Activated CD4-positive, alpha-beta T cell treated with anti-CD3 and anti-CD28 coated beads, Interleukin-2, amount 10 ng/mL, durations not matched to agents 7 days and 5 days (primary cell): ENCODE measurements around the gene TMCC1. TPM values are rescaled to one million over a fixed set of nuclear protein-coding genes. Genes with fewer than 3 reads are reported as not detected.
A peak's percentile ranks its signal among the peaks of the same experiment; 100 is the strongest.

Source experiments
- CTCF ChIA-PET: fragments of 350-600 bp; sonication (Branson Sonifier 250); formaldehyde crosslinking; loops from one replicate; lab custom pipeline; 2021; ENCODE audit warnings: antibody characterized with exemption; lab: Charles Lee
- POLR2A ChIA-PET: fragments of 350-600 bp; sonication (Branson Sonifier 250); formaldehyde crosslinking; loops from one replicate; lab custom pipeline; 2021; ENCODE audit warnings: antibody characterized with exemption; lab: Charles Lee
- DNase-seq: peaks from one replicate; pipeline ENCODE4 v3.0.0-alpha.2; 2020
- H3K27ac Mint-ChIP-seq: one replicate; pipeline ENCODE4 v1.8.0; 2021; ENCODE audit warnings: mild to moderate bottlenecking, moderate library complexity, mixed read lengths
- H3K27me3 Mint-ChIP-seq: one replicate; pipeline ENCODE4 v1.8.0; 2021; ENCODE audit warnings: mixed read lengths
- H3K36me3 Mint-ChIP-seq: one replicate; pipeline ENCODE4 v1.8.0; 2021; ENCODE audit warnings: low read depth, mixed read lengths
- H3K4me1 Mint-ChIP-seq: one replicate; pipeline ENCODE4 v1.8.0; 2021; ENCODE audit warnings: mixed read lengths
- H3K4me3 Mint-ChIP-seq: one replicate; pipeline ENCODE4 v1.8.0; 2021; ENCODE audit warnings: mild to moderate bottlenecking, moderate library complexity, mixed read lengths
- H3K9me3 Mint-ChIP-seq: one replicate; pipeline ENCODE4 v1.8.0; 2021; ENCODE audit warnings: mixed read lengths
- total RNA-seq, 2 experiments: library from RNA; stranded (reverse); gene quantifications; one replicate each; pipeline ENCODE4 v1.2.3, GENCODE V29; 2021

Gene TMCC1
- total RNA-seq, 2 experiments from 2014 or later = 14.9 to 18.7 TPM

GRCh38 chr3:129633751-129634481 is 259.6 kb downstream of the TMCC1 start:
- H3K27me3 Mint-ChIP-seq = peaks cover 12% of the 10 kb centered on the region
- POLR2A ChIA-PET = no interaction called here
- H3K4me3 Mint-ChIP-seq = no peak overlapping the region
- H3K4me1 Mint-ChIP-seq = no peaks in the 10 kb centered on the region
- H3K36me3 Mint-ChIP-seq = no peaks in the 10 kb centered on the region
- DNase-seq = no peak
- CTCF ChIA-PET = interaction anchor here (0.6 to 1.2 kb wide), 2 partner anchors 38 to 192 kb away, joined by 3 read pairs; no protein-coding TSS in a partner anchor
- no peak overlapping the region for H3K27ac Mint-ChIP-seq
- H3K9me3 Mint-ChIP-seq = no peaks in the 10 kb centered on the region

GRCh38 chr3:129632977-129633376 is 260.5 kb downstream of the TMCC1 start:
- H3K27ac Mint-ChIP-seq = no peak overlapping the region
- no peak for DNase-seq
- peaks cover 15% of the 10 kb centered on the region for H3K27me3 Mint-ChIP-seq
- peaks cover 3% of the 10 kb centered on the region for H3K4me1 Mint-ChIP-seq
- CTCF ChIA-PET = no interaction called here
- POLR2A ChIA-PET = no interaction called here
- no peak overlapping the region for H3K4me3 Mint-ChIP-seq
- H3K9me3 Mint-ChIP-seq = no peaks in the 10 kb centered on the region
- no peaks in the 10 kb centered on the region for H3K36me3 Mint-ChIP-seq

- no peak overlapping the region for H3K4me3 Mint-ChIP-seq
- H3K9me3 Mint-ChIP-seq = no peaks in the 10 kb centered on the region
Observed at GRCh38 chr3:129632556-129632955, 261.0 kb downstream of the TMCC1 start.

GRCh38 chr3:129632056-129632455 is 261.5 kb downstream of the TMCC1 start:
- H3K36me3 Mint-ChIP-seq = no peaks in the 10 kb centered on the region
- no peak for DNase-seq
- H3K4me3 Mint-ChIP-seq = no peak overlapping the region
- H3K4me1 Mint-ChIP-seq = peaks cover 12% of the 10 kb centered on the region
- ChIA-PET POLR2A (no interaction called here), CTCF (no interaction called here)
- H3K27ac Mint-ChIP-seq = no peak overlapping the region
- no peaks in the 10 kb centered on the region for H3K9me3 Mint-ChIP-seq
- H3K27me3 Mint-ChIP-seq = peaks cover 20% of the 10 kb centered on the region

More at GRCh38 chr3:129632556-129632955, 261.0 kb downstream of the TMCC1 start:
- Mint-ChIP-seq H3K36me3 (no peaks in the 10 kb centered on the region), H3K4me1 (peaks cover 7% of the 10 kb centered on the region), H3K27ac (no peak overlapping the region), H3K27me3 (peaks cover 19% of the 10 kb centered on the region)
- ChIA-PET CTCF (no interaction called here), POLR2A (no interaction called here)
- DNase-seq = no peak

GRCh38 chr3:129629011-129629410 is 264.5 kb downstream of the TMCC1 start:
- POLR2A ChIA-PET = no interaction called here
- CTCF ChIA-PET = interaction anchor here (0.9 kb wide), 1 partner anchor 32 kb away, joined by 3 read pairs; no protein-coding TSS in a partner anchor

GRCh38 chr3:129628169-129628522 is 265.4 kb downstream of the TMCC1 start:
- Mint-ChIP-seq H3K4me3 (peak overlapping the region; percentile 71), H3K27ac (no peak overlapping the region), H3K9me3 (no peaks in the 10 kb centered on the region), H3K27me3 (peaks cover 17% of the 10 kb centered on the region), H3K36me3 (no peaks in the 10 kb centered on the region), H3K4me1 (peaks cover 24% of the 10 kb centered on the region)
- ChIA-PET POLR2A (no interaction called here), CTCF (interaction anchor here (0.9 to 1.6 kb wide), 4 partner anchors 10 to 39 kb away, joined by 3 to 6 read pairs (median 3); no protein-coding TSS in a partner anchor)
- no peak for DNase-seq

More at GRCh38 chr3:129629011-129629410, 264.5 kb downstream of the TMCC1 start:
- Mint-ChIP-seq H3K27ac (no peak overlapping the region), H3K9me3 (no peaks in the 10 kb centered on the region), H3K36me3 (no peaks in the 10 kb centered on the region), H3K27me3 (peaks cover 19% of the 10 kb centered on the region), H3K4me1 (peaks cover 24% of the 10 kb centered on the region), H3K4me3 (no peak overlapping the region)
- no peak for DNase-seq

- peak; percentile 59 for DNase-seq
- ChIA-PET CTCF (interaction anchor here (0.9 to 1.6 kb wide), 6 partner anchors 11 to 326 kb away, joined by 3 to 6 read pairs (median 4); no protein-coding TSS in a partner anchor), POLR2A (no interaction called here)
- H3K27ac Mint-ChIP-seq = peak overlapping the region; percentile 76
- H3K4me1 Mint-ChIP-seq = peaks cover 24% of the 10 kb centered on the region
- H3K36me3 Mint-ChIP-seq = no peaks in the 10 kb centered on the region
- no peaks in the 10 kb centered on the region for H3K9me3 Mint-ChIP-seq
- peak overlapping the region; percentile 71 for H3K4me3 Mint-ChIP-seq
- H3K27me3 Mint-ChIP-seq = peaks cover 17% of the 10 kb centered on the region
Observed at GRCh38 chr3:129627350-129628168, 266.0 kb downstream of the TMCC1 start.

- CTCF ChIA-PET = interaction anchor here (1.2 to 1.6 kb wide), 3 partner anchors 19 to 326 kb away, joined by 4 to 6 read pairs (median 4); no protein-coding TSS in a partner anchor
- peak; percentile 49 for DNase-seq
- Mint-ChIP-seq H3K27me3 (peaks cover 17% of the 10 kb centered on the region), H3K4me3 (peak overlapping the region; percentile 71), H3K4me1 (peaks cover 24% of the 10 kb centered on the region), H3K36me3 (no peaks in the 10 kb centered on the region), H3K9me3 (no peaks in the 10 kb centered on the region), H3K27ac (no peak overlapping the region)
- POLR2A ChIA-PET = no interaction called here
Observed at GRCh38 chr3:129626744-129627349, 266.7 kb downstream of the TMCC1 start.

- Mint-ChIP-seq H3K4me1 (peaks cover 24% of the 10 kb centered on the region), H3K27me3 (peaks cover 17% of the 10 kb centered on the region), H3K27ac (peak overlapping the region; percentile 31), H3K9me3 (no peaks in the 10 kb centered on the region), H3K4me3 (no peak overlapping the region), H3K36me3 (no peaks in the 10 kb centered on the region)
- CTCF ChIA-PET = interaction anchor here (0.9 kb wide), 1 partner anchor 135 kb away, joined by 3 read pairs; no protein-coding TSS in a partner anchor
- DNase-seq = no peak
- POLR2A ChIA-PET = no interaction called here
Observed at GRCh38 chr3:129625072-129625874, 268.2 kb downstream of the TMCC1 start.

GRCh38 chr3:129624347-129625071 is 269.0 kb downstream of the TMCC1 start:
- peak overlapping the region; percentile 64 for H3K27ac Mint-ChIP-seq
- ChIA-PET CTCF (no interaction called here), POLR2A (no interaction called here)
- no peaks in the 10 kb centered on the region for H3K9me3 Mint-ChIP-seq
- H3K4me1 Mint-ChIP-seq = peaks cover 24% of the 10 kb centered on the region
- H3K36me3 Mint-ChIP-seq = no peaks in the 10 kb centered on the region
- H3K4me3 Mint-ChIP-seq = no peak overlapping the region
- peaks cover 17% of the 10 kb centered on the region for H3K27me3 Mint-ChIP-seq
- DNase-seq = no peak

GRCh38 chr3:129623447-129624118 is 269.9 kb downstream of the TMCC1 start:
- Mint-ChIP-seq H3K27ac (no peak overlapping the region), H3K4me3 (no peak overlapping the region), H3K36me3 (no peaks in the 10 kb centered on the region), H3K27me3 (peaks cover 17% of the 10 kb centered on the region), H3K9me3 (no peaks in the 10 kb centered on the region), H3K4me1 (peaks cover 24% of the 10 kb centered on the region)
- CTCF ChIA-PET = no interaction called here
- DNase-seq = no peak
- POLR2A ChIA-PET = no interaction called here
